Karpas-422 (cell line): ENCODE results near the gene OAS3. TPM values are rescaled to one million over a fixed set of nuclear protein-coding genes. Genes with fewer than 3 reads are reported as not detected.

ENCODE experiments used
- DNase-seq: peaks from one replicate; pipeline ENCODE4 v3.0.0-alpha.2; 2015
- H2AFZ ChIP-seq: fragments of 200-600 bp; sonication (generic); 2 replicates; pipeline ENCODE4 v1.6.1; 2014; ENCODE audit warnings: antibody characterized with exemption, low read length, mixed read lengths
- H3K27ac ChIP-seq: fragments of 200-600 bp; sonication (generic); 2 replicates; pipeline ENCODE4 v1.5.1; 2014; ENCODE audit warnings: mild to moderate bottlenecking, low read length, moderate library complexity
- H3K27me3 ChIP-seq: fragments of 200-600 bp; sonication (generic); 2 replicates; pipeline ENCODE4 v1.6.1; 2014; ENCODE audit warnings: low read length, mixed read lengths
- H3K36me3 ChIP-seq: fragments of 200-600 bp; sonication (generic); 2 replicates; pipeline ENCODE4 v1.6.1; 2014; ENCODE audit warnings: low read length, mixed read lengths; ENCODE audit not compliant: insufficient read depth
- H3K4me1 ChIP-seq: fragments of 200-600 bp; sonication (generic); 2 replicates; pipeline ENCODE4 v1.6.1; 2014; ENCODE audit warnings: mild to moderate bottlenecking, low read length, mixed read lengths
- H3K4me2 ChIP-seq: fragments of 200-600 bp; sonication (generic); 2 replicates; pipeline ENCODE4 v1.6.1; 2014; ENCODE audit warnings: low read length, low read depth, mild to moderate bottlenecking; ENCODE audit not compliant: poor library complexity, severe bottlenecking
- H3K4me3 ChIP-seq: fragments of 200-600 bp; sonication (generic); 2 replicates; pipeline ENCODE4 v1.5.1; 2014; ENCODE audit warnings: mild to moderate bottlenecking, antibody characterized with exemption, low read length, mixed read lengths
- H3K79me2 ChIP-seq: fragments of 200-600 bp; sonication (generic); 2 replicates; pipeline ENCODE4 v1.6.1; 2014; ENCODE audit warnings: mild to moderate bottlenecking, low read length, mixed read lengths
- H3K9ac ChIP-seq: fragments of 200-600 bp; sonication (generic); 2 replicates; pipeline ENCODE4 v1.6.0; 2014; ENCODE audit warnings: low read length
- H3K9me2 ChIP-seq: fragments of 200-600 bp; sonication (generic), shearing (Covaris generic); replicated peaks from 2 replicates; pipeline ENCODE4 v1.6.0; 2014; ENCODE audit warnings: mild to moderate bottlenecking, low read length, moderate library complexity; ENCODE audit not compliant: insufficient read depth
- H3K9me3 ChIP-seq: fragments of 300-700, 200-600 bp; sonication (generic); 2 replicates; pipeline ENCODE4 v1.6.1; 2014; ENCODE audit warnings: low read length, mixed read lengths
- H4K20me1 ChIP-seq: fragments of 200-600 bp; sonication (generic); 2 replicates; pipeline ENCODE4 v1.6.1; 2014; ENCODE audit warnings: mild to moderate bottlenecking, antibody characterized with exemption, low read length, low read depth; ENCODE audit not compliant: insufficient read depth
- total RNA-seq: library from RNA; depleted of rRNA; stranded (reverse); fragments of >200 nt; shearing (Covaris generic); gene quantifications from 2 replicates; pipeline ENCODE4 v1.2.3, GENCODE V29; 2014; ENCODE audit warnings: low replicate concordance

OAS3 gene
- total RNA-seq, 1 experiment from 2014 or later, result 7.9 TPM

DNA sequence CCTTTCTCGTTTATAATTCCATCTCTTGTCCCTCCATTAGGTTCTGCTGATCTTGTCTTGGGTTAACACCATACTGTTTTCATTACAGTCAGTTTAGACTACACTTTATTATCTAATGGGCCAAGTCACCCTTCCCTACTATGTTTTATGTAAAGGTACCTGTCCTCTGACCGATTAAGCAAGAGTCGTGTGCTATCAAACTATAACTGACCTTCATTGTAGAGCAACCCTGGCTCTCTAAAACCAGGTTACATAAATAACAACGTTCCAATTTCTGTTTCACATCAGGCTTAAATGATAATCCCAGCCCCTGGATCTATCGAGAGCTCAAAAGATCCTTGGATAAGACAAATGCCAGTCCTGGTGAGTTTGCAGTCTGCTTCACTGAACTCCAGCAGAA lies 56.7 kb downstream of the OAS3 start:
- no peak overlapping the region for H3K27ac ChIP-seq
- peaks cover 12% of the 10 kb centered on the region for H3K4me1 ChIP-seq
- no peak for DNase-seq
- H3K4me2 ChIP-seq, result no peak overlapping the region
- H4K20me1 ChIP-seq, result no peaks in the 10 kb centered on the region
- no peaks in the 10 kb centered on the region for H3K9me2 ChIP-seq
- no peaks in the 10 kb centered on the region for H3K27me3 ChIP-seq
- no peak overlapping the region for H3K4me3 ChIP-seq
- H3K36me3 ChIP-seq, result no peaks in the 10 kb centered on the region
- H3K79me2 ChIP-seq, result no peaks in the 10 kb centered on the region
- H2AFZ ChIP-seq, result no peak overlapping the region
- no peak overlapping the region for H3K9ac ChIP-seq
- H3K9me3 ChIP-seq, result no peaks in the 10 kb centered on the region

- Histone ChIP-seq H3K27ac (no peak overlapping the region), H4K20me1 (no peaks in the 10 kb centered on the region), H3K79me2 (no peaks in the 10 kb centered on the region), H3K4me3 (no peak overlapping the region), H3K9ac (no peak overlapping the region), H3K27me3 (no peaks in the 10 kb centered on the region), H3K4me1 (peaks cover 12% of the 10 kb centered on the region), H3K4me2 (no peak overlapping the region), H3K36me3 (no peaks in the 10 kb centered on the region), H3K9me3 (no peaks in the 10 kb centered on the region), H3K9me2 (no peaks in the 10 kb centered on the region), H2AFZ (no peak overlapping the region)
- no peak for DNase-seq
These were observed 58.2 kb downstream of the OAS3 start for GRCh38 chr12:112996501-112996900.

GRCh38 chr12:112997506-112997905 lies 59.2 kb downstream of the OAS3 start:
- H3K79me2 ChIP-seq, result no peaks in the 10 kb centered on the region
- no peaks in the 10 kb centered on the region for H3K36me3 ChIP-seq
- no peaks in the 10 kb centered on the region for H3K27me3 ChIP-seq
- no peaks in the 10 kb centered on the region for H4K20me1 ChIP-seq
- no peaks in the 10 kb centered on the region for H3K9me2 ChIP-seq
- no peak overlapping the region for H3K4me3 ChIP-seq
- no peak for DNase-seq
- H3K9ac ChIP-seq, result no peak overlapping the region
- H2AFZ ChIP-seq, result no peak overlapping the region
- no peak overlapping the region for H3K4me2 ChIP-seq
- no peaks in the 10 kb centered on the region for H3K9me3 ChIP-seq
- no peak overlapping the region for H3K27ac ChIP-seq
- peaks cover 12% of the 10 kb centered on the region for H3K4me1 ChIP-seq

- Histone ChIP-seq H3K9ac (no peak overlapping the region), H3K36me3 (no peaks in the 10 kb centered on the region), H2AFZ (no peak overlapping the region), H3K4me1 (peaks cover 12% of the 10 kb centered on the region), H4K20me1 (no peaks in the 10 kb centered on the region), H3K79me2 (no peaks in the 10 kb centered on the region), H3K4me3 (no peak overlapping the region), H3K27me3 (no peaks in the 10 kb centered on the region), H3K4me2 (peak overlapping the region; percentile 17), H3K9me2 (no peaks in the 10 kb centered on the region), H3K9me3 (no peaks in the 10 kb centered on the region), H3K27ac (no peak overlapping the region)
- DNase-seq, result no peak
These were observed 60.9 kb downstream of the OAS3 start for GRCh38 chr12:112998987-112999767.

DNA sequence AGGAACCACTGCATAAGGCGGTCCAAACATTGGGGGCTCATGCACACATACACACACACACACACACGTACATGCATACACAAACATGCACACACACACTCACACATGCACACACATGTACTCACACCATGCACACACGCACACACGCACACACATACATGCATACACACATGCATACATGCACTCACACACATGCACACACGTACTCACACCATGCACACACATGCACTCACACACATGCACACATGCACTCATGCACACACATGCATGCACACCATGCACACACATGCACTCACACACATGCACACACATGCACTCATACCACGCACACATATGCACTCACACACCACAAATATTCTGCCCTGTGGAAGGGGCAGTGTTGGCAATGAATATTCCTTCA lies 62.2 kb downstream of the OAS3 start:
- Histone ChIP-seq H3K9ac (no peak overlapping the region), H3K27ac (no peak overlapping the region), H3K36me3 (no peaks in the 10 kb centered on the region), H3K4me2 (no peak overlapping the region), H3K79me2 (no peaks in the 10 kb centered on the region), H3K4me1 (peaks cover 12% of the 10 kb centered on the region), H3K9me3 (no peaks in the 10 kb centered on the region), H3K9me2 (no peaks in the 10 kb centered on the region), H3K27me3 (no peaks in the 10 kb centered on the region), H4K20me1 (no peaks in the 10 kb centered on the region), H2AFZ (no peak overlapping the region), H3K4me3 (no peak overlapping the region)
- DNase-seq, result no peak

DNA sequence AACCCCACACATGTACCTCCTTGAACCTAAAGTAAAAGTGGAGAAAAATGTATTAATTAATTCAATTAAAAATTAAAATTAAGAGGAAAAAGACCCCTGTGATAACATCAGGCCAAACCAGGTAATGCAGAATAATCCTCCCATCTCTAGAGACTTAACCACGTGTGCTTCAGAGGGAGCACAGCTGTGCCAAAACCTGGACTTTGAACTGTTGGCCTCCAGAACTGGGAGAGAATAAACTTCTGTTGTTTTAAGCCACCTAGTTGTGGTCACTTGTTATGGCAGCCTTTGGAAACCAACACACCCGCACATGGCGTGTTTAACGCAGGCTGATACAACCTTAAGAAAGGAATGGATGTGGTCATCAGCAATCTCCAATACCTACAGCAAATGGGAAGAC lies 63.9 kb downstream of the OAS3 start:
- Histone ChIP-seq H3K4me2 (no peak overlapping the region), H3K79me2 (no peaks in the 10 kb centered on the region)

DNA sequence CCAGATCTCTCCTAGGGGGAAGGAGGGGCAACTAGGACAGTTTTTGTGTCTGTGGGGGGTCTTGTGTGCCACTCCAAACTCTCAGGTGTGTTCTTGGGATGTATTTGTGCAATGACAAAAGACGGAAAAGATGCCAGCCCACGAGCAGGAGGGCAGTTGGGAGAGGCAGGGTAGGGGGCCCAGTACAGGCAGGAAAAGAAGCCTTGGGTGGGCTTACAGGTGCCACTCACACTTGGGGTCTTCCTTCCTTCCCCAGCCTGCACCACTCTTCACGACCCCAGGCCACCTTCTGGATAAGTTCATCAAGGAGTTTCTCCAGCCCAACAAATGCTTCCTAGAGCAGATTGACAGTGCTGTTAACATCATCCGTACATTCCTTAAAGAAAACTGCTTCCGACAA lies 64.4 kb downstream of the OAS3 start:
- no peaks in the 10 kb centered on the region for H3K79me2 ChIP-seq
- H3K36me3 ChIP-seq, result no peaks in the 10 kb centered on the region
- H3K4me3 ChIP-seq, result no peak overlapping the region
- peaks cover 12% of the 10 kb centered on the region for H3K4me1 ChIP-seq
- no peak overlapping the region for H2AFZ ChIP-seq
- no peaks in the 10 kb centered on the region for H4K20me1 ChIP-seq
- H3K4me2 ChIP-seq, result no peak overlapping the region
- H3K9me2 ChIP-seq, result no peaks in the 10 kb centered on the region
- H3K27me3 ChIP-seq, result no peaks in the 10 kb centered on the region
- DNase-seq, result no peak
- H3K27ac ChIP-seq, result no peak overlapping the region
- no peaks in the 10 kb centered on the region for H3K9me3 ChIP-seq
- H3K9ac ChIP-seq, result no peak overlapping the region

More for the DNA sequence above, 63.9 kb downstream of the OAS3 start:
- Histone ChIP-seq H3K4me3 (no peak overlapping the region), H3K9ac (no peak overlapping the region), H3K9me2 (no peaks in the 10 kb centered on the region), H2AFZ (no peak overlapping the region), H3K36me3 (no peaks in the 10 kb centered on the region), H3K27me3 (no peaks in the 10 kb centered on the region), H4K20me1 (no peaks in the 10 kb centered on the region), H3K27ac (no peak overlapping the region), H3K9me3 (no peaks in the 10 kb centered on the region), H3K4me1 (peaks cover 12% of the 10 kb centered on the region)
- DNase-seq, result no peak

GRCh38 chr12:113003636-113004035 lies 65.4 kb downstream of the OAS3 start:
- H3K9me2 ChIP-seq, result no peaks in the 10 kb centered on the region
- no peak overlapping the region for H2AFZ ChIP-seq
- no peaks in the 10 kb centered on the region for H3K27me3 ChIP-seq
- H3K9ac ChIP-seq, result no peak overlapping the region
- no peak overlapping the region for H3K27ac ChIP-seq
- no peak overlapping the region for H3K4me2 ChIP-seq
- H4K20me1 ChIP-seq, result no peaks in the 10 kb centered on the region
- H3K36me3 ChIP-seq, result no peaks in the 10 kb centered on the region
- DNase-seq, result no peak
- no peaks in the 10 kb centered on the region for H3K79me2 ChIP-seq
- no peak overlapping the region for H3K4me3 ChIP-seq
- peaks cover 11% of the 10 kb centered on the region for H3K4me1 ChIP-seq
- H3K9me3 ChIP-seq, result no peaks in the 10 kb centered on the region
